ENCODE measurements around the gene BIVM.

DNA sequence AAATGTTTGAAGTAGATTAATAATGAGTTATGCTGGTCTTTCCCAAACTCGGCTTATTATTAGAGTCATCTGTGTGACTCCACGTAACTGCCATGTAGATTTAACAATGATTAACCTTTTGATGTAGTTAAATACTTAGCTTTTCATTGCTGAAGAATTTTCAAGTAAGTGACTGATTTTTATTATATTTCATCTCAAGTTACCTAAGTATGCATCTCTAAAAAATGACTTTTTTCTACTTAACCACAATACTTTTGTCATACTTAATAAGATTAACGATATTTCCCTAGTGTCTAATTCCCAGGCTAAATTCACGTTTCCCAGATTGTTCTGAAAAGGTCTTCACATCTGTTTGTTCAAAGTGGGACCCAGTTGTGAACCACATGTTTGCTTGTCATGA, 17.8 kb downstream of the BIVM start:
- TF ChIP-seq YY1 (IDR thresholded peaks at IDR 0.05; ENCODE audit: low read depth), result no peak
- TF ChIP-seq TAF1 (IDR thresholded peaks at IDR 0.05; ENCODE audit: low read depth), result no peak
- TF ChIP-seq, protein P1, sequence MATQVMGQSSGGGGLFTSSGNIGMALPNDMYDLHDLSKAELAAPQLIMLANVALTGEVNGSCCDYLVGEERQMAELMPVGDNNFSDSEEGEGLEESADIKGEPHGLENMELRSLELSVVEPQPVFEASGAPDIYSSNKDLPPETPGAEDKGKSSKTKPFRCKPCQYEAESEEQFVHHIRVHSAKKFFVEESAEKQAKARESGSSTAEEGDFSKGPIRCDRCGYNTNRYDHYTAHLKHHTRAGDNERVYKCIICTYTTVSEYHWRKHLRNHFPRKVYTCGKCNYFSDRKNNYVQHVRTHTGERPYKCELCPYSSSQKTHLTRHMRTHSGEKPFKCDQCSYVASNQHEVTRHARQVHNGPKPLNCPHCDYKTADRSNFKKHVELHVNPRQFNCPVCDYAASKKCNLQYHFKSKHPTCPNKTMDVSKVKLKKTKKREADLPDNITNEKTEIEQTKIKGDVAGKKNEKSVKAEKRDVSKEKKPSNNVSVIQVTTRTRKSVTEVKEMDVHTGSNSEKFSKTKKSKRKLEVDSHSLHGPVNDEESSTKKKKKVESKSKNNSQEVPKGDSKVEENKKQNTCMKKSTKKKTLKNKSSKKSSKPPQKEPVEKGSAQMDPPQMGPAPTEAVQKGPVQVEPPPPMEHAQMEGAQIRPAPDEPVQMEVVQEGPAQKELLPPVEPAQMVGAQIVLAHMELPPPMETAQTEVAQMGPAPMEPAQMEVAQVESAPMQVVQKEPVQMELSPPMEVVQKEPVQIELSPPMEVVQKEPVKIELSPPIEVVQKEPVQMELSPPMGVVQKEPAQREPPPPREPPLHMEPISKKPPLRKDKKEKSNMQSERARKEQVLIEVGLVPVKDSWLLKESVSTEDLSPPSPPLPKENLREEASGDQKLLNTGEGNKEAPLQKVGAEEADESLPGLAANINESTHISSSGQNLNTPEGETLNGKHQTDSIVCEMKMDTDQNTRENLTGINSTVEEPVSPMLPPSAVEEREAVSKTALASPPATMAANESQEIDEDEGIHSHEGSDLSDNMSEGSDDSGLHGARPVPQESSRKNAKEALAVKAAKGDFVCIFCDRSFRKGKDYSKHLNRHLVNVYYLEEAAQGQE (IDR thresholded peaks at IDR 0.05; ENCODE audit: low read depth), result no peak
- TF ChIP-seq EP300 (IDR thresholded peaks at IDR 0.05; ENCODE audit: borderline replicate concordance), result no peak
- no peak for TF ChIP-seq RAD21 (IDR thresholded peaks at IDR 0.05; ENCODE audit: low read depth)
- no peak for TF ChIP-seq MAX (IDR thresholded peaks at IDR 0.05)
- no peak for TF ChIP-seq EGR1 (IDR thresholded peaks at IDR 0.05)
- no peak for TF ChIP-seq CREB1 (IDR thresholded peaks at IDR 0.05; ENCODE audit: low read depth)
